H9 (cell line): ENCODE data around the gene UBE2E1. TPM values are rescaled to one million over a fixed set of nuclear protein-coding genes. Genes with fewer than 3 reads are reported as not detected.

Experiments
- DNase-seq: peaks from one replicate; pipeline ENCODE4 v3.0.0-alpha.2; 2017
- H2AFZ ChIP-seq: one replicate; pipeline ENCODE4 v1.6.1; 2013; ENCODE audit warnings: mild to moderate bottlenecking, low read length, control low read depth, moderate library complexity
- H2AK5ac ChIP-seq: 2 replicates; pipeline ENCODE4 v1.6.1; 2013; ENCODE audit warnings: low read length, control low read depth, mixed read lengths; ENCODE audit not compliant: insufficient read length
- H2BK120ac ChIP-seq: one replicate; pipeline ENCODE4 v1.6.1; 2013; ENCODE audit warnings: low read depth, mild to moderate bottlenecking, low read length, control low read depth, inconsistent platforms; ENCODE audit not compliant: poor library complexity, severe bottlenecking
- H2BK12ac ChIP-seq: 2 replicates; pipeline ENCODE4 v1.6.1; 2013; ENCODE audit warnings: low read length, control low read depth, mixed read lengths, low read depth; ENCODE audit not compliant: insufficient read length
- H2BK15ac ChIP-seq: 2 replicates; pipeline ENCODE4 v1.6.1; 2013; ENCODE audit warnings: low read depth, low read length, control low read depth
- H2BK20ac ChIP-seq: one replicate; pipeline ENCODE4 v1.6.1; 2013; ENCODE audit warnings: low read depth, mild to moderate bottlenecking, low read length, control low read depth, inconsistent platforms; ENCODE audit not compliant: poor library complexity, severe bottlenecking
- H2BK5ac ChIP-seq: 2 replicates; pipeline ENCODE4 v1.6.1; 2013; ENCODE audit warnings: low read length, control low read depth, mixed read lengths; ENCODE audit not compliant: insufficient read length
- H3K14ac ChIP-seq: 2 replicates; pipeline ENCODE4 v1.6.1; 2013; ENCODE audit warnings: low read length, control low read depth; ENCODE audit not compliant: insufficient read depth
- H3K18ac ChIP-seq: 2 replicates; pipeline ENCODE4 v1.6.1; 2013; ENCODE audit warnings: low read depth, mild to moderate bottlenecking, mixed read lengths, low read length, control low read depth; ENCODE audit not compliant: insufficient read length
- H3K23ac ChIP-seq: 2 replicates; pipeline ENCODE4 v1.6.1; 2013; ENCODE audit warnings: low read length, control low read depth, mixed read lengths, low read depth; ENCODE audit not compliant: insufficient read length
- H3K23me2 ChIP-seq: 2 replicates; pipeline ENCODE4 v1.6.1; 2013; ENCODE audit warnings: low read depth, mild to moderate bottlenecking, mixed read lengths, low read length, control low read depth; ENCODE audit not compliant: insufficient read length, poor library complexity, severe bottlenecking
- H3K27ac ChIP-seq: 2 replicates; pipeline ENCODE4 v1.5.1; 2013; ENCODE audit warnings: low read length, control low read depth, mixed read lengths, low read depth; ENCODE audit not compliant: insufficient read length
- H3K27me3 ChIP-seq: 2 replicates; pipeline ENCODE4 v1.6.1; 2013; ENCODE audit warnings: low read length, control low read depth, inconsistent platforms; ENCODE audit not compliant: insufficient read depth
- H3K4ac ChIP-seq: 2 replicates; pipeline ENCODE4 v1.6.1; 2013; ENCODE audit warnings: low read depth, mild to moderate bottlenecking, control low read depth, inconsistent platforms, low read length, moderate library complexity
- H3K4me1 ChIP-seq: 2 replicates; pipeline ENCODE4 v1.6.1; 2013; ENCODE audit warnings: low read length, control low read depth, inconsistent platforms; ENCODE audit not compliant: insufficient read depth
- H3K4me2 ChIP-seq: 2 replicates; pipeline ENCODE4 v1.6.1; 2013; ENCODE audit warnings: low read length, control low read depth, mixed read lengths; ENCODE audit not compliant: insufficient read length, insufficient read depth
- H3K56ac ChIP-seq: 2 replicates; pipeline ENCODE4 v1.6.1; 2013; ENCODE audit warnings: low read depth, mild to moderate bottlenecking, mixed read lengths, low read length, control low read depth; ENCODE audit not compliant: insufficient read length
- H3K79me1 ChIP-seq: 2 replicates; pipeline ENCODE4 v1.6.1; 2013; ENCODE audit warnings: low read depth, mild to moderate bottlenecking, moderate library complexity, low read length, control low read depth, inconsistent platforms; ENCODE audit not compliant: insufficient read depth, poor library complexity, severe bottlenecking
- H3K79me2 ChIP-seq: 2 replicates; pipeline ENCODE4 v1.6.1; 2013; ENCODE audit warnings: low read length, control low read depth, inconsistent platforms; ENCODE audit not compliant: insufficient read depth
- H3K9ac ChIP-seq: 2 replicates; pipeline ENCODE4 v1.6.1; 2013; ENCODE audit warnings: low read length, control low read depth, mixed read lengths; ENCODE audit not compliant: insufficient read length; ENCODE audit errors: extremely low read depth
- H3K9me3 ChIP-seq: one replicate; pipeline ENCODE4 v1.6.1; 2013; ENCODE audit warnings: low read depth, low read length, inconsistent platforms; ENCODE audit not compliant: control insufficient read depth
- H3T11ph ChIP-seq: one replicate; pipeline ENCODE4 v1.6.1; 2013; ENCODE audit warnings: mild to moderate bottlenecking, low read length, control low read depth, inconsistent platforms
- H4K20me1 ChIP-seq: one replicate; pipeline ENCODE4 v1.6.1; 2013; ENCODE audit not compliant: control insufficient read depth, insufficient read length, insufficient read depth
- H4K5ac ChIP-seq: 2 replicates; pipeline ENCODE4 v1.6.1; 2013; ENCODE audit warnings: low read depth, mild to moderate bottlenecking, mixed read lengths, low read length, control low read depth; ENCODE audit not compliant: insufficient read length
- H4K8ac ChIP-seq: replicated peaks from 2 replicates; pipeline ENCODE4 v1.6.1; 2013; ENCODE audit warnings: low read length, control low read depth, mixed read lengths, low read depth; ENCODE audit not compliant: insufficient read length
- H4K91ac ChIP-seq: 2 replicates; pipeline ENCODE4 v1.6.1; 2013; ENCODE audit warnings: low read depth, mild to moderate bottlenecking, moderate library complexity, mixed read lengths, low read length, control low read depth; ENCODE audit not compliant: insufficient read length
- H3K27ac Mint-ChIP-seq, 3 experiments: 2 replicates in 2 of 3; 3 replicates in 1 of 3; pipeline ENCODE4 v1.8.0; 2020 to 2021; ENCODE audit warnings: mixed read lengths in 3 of 3, mild to moderate bottlenecking in 1 of 3, moderate library complexity in 1 of 3
- H3K27me3 Mint-ChIP-seq: 2 replicates; pipeline ENCODE4 v1.8.0; 2021; ENCODE audit warnings: low read depth, mild to moderate bottlenecking, moderate library complexity, mixed read lengths
- H3K36me3 Mint-ChIP-seq, 3 experiments: 2 replicates in 2 of 3; 3 replicates in 1 of 3; pipeline ENCODE4 v1.8.0; 2020 to 2021; ENCODE audit warnings: low read depth in 3 of 3, mixed read lengths in 3 of 3; ENCODE audit not compliant: insufficient read depth in 1 of 3
- H3K4me1 Mint-ChIP-seq, 2 experiments: 2 replicates each; pipeline ENCODE4 v1.8.0; 2020; ENCODE audit warnings: mixed read lengths in 2 of 2
- H3K4me3 Mint-ChIP-seq, 2 experiments: 2 replicates in 1 of 2; 3 replicates in 1 of 2; pipeline ENCODE4 v1.8.0; 2020 to 2021; ENCODE audit warnings: mild to moderate bottlenecking in 2 of 2, mixed read lengths in 2 of 2, moderate library complexity in 1 of 2
- H3K9me3 Mint-ChIP-seq, 2 experiments: 2 replicates in 1 of 2; 3 replicates in 1 of 2; pipeline ENCODE4 v1.8.0; 2020; ENCODE audit warnings: mild to moderate bottlenecking in 2 of 2, mixed read lengths in 2 of 2, moderate library complexity in 1 of 2
- CTCF ChIP-seq: fragments of 200-600 bp; sonication (generic); conservative IDR thresholded peaks from 3 replicates; pipeline ENCODE4 v1.8.0; 2021; ENCODE audit warnings: antibody characterized with exemption, mild to moderate bottlenecking
- total RNA-seq: library from RNA; stranded (reverse); gene quantifications from 2 replicates; pipeline ENCODE4 v1.2.1, GENCODE V29; 2021

The UBE2E1 gene
- total RNA-seq, 1 experiment from 2014 or later, result 142 TPM

GRCh38 chr3:23904545-23904944 is 98.8 kb downstream of the UBE2E1 start:
- Histone ChIP-seq H3K4ac (no peak overlapping the region), H3K4me1 (no peaks in the 10 kb centered on the region), H3K4me2 (no peak overlapping the region), H3K56ac (no peak overlapping the region), H3K9ac (no peak overlapping the region), H2BK15ac (no peak overlapping the region), H2AFZ (no peak overlapping the region), H3K27me3 (no peaks in the 10 kb centered on the region), H3K79me1 (no peaks in the 10 kb centered on the region), H3K79me2 (no peaks in the 10 kb centered on the region), H2BK12ac (no peak overlapping the region), H4K91ac (no peak overlapping the region), H2BK20ac (no peak overlapping the region), H3K18ac (no peak overlapping the region), H3T11ph (no peak overlapping the region), H4K20me1 (no peaks in the 10 kb centered on the region), H3K23me2 (no peaks in the 10 kb centered on the region), H2BK120ac (no peak overlapping the region), H2AK5ac (no peak overlapping the region), H4K5ac (no peak overlapping the region), H3K27ac (no peak overlapping the region), H3K14ac (no peak overlapping the region), H3K9me3 (no peaks in the 10 kb centered on the region), H2BK5ac (no peak overlapping the region), H4K8ac (no peak overlapping the region), H3K23ac (no peak overlapping the region)
- no peak overlapping the region for H3K27ac Mint-ChIP-seq
- peaks cover 34 to 59% (median 58%) of the 10 kb centered on the region in 3 experiments for H3K36me3 Mint-ChIP-seq
- H3K4me3 Mint-ChIP-seq, result no peak overlapping the region
- no peak for TF ChIP-seq CTCF
- H3K9me3 Mint-ChIP-seq, result peaks cover under 1 to 4% of the 10 kb centered on the region in 2 experiments; a peak in 1 of 5 replicates
- no peak for DNase-seq
- H3K4me1 Mint-ChIP-seq, result no peaks in the 10 kb centered on the region
- no peaks in the 10 kb centered on the region for H3K27me3 Mint-ChIP-seq
